Stomach (tissue), 4 donors: Measurements from ENCODE around the gene MGAT5.

ENCODE experiments used
- POLR2A ChIP-seq, 4 donors: fragments of 450-650 bp; IDR thresholded peaks; one replicate each; pipeline ENCODE4 v1.6.1; 2016; ENCODE audit warnings: antibody characterized with exemption in 4 of 4, control low read depth in 2 of 4, mild to moderate bottlenecking in 1 of 4, moderate library complexity in 1 of 4
- POLR2AphosphoS5 ChIP-seq, 3 donors: sonication (generic); formaldehyde crosslinking; IDR thresholded peaks; one replicate each; pipeline ENCODE4 v1.6.1; 2016; ENCODE audit warnings: antibody characterized with exemption in 3 of 3
- TF ChIP-seq, protein P1 (sequence below), 7 experiments: fragments of 450-650 bp in 4 of 7; fragments of 200-600 bp in 3 of 7; sonication (generic) in 3 of 7; IDR thresholded peaks; one replicate each; pipeline ENCODE4 v1.5.1; 2016 to 2019; ENCODE audit warnings: antibody characterized with exemption in 7 of 7, control low read depth in 2 of 7, mild to moderate bottlenecking in 1 of 7

DNA sequence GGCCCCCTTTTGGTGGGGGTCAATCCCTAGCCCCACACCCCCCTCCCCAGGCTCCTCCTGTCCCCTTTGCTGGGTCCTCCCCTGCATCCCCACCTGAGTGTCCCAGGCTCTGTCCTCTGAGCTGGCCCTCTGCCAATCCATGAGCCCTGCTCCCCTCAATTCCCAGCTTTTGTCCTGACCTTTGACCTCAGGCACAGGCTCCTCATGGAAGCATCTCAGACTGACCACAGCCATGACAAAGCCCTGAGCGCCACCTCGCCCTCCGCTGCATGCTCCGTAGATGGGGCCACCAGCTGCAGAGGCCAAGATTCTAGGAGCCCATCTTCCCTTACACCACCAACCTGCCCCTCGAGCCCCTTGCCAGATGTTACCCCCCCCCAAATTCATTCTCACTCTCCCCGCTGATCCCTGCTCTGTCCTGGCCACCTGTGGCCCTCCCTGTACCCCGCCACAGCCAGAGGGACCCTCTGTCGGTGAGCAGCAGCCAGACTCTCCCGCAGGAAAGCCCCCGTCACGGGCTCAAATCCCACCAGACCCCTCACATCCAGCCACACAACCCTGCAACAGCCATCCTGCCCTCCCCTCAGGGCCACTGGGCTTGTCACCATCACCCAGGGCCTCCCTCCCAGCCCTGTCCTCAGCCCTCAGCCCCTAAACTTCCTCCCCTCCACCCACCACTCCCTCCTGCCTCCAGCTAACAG lies 206.0 kb downstream of the MGAT5 start:
- TF ChIP-seq POLR2A (IDR thresholded peaks at IDR 0.05) (no peak), POLR2AphosphoS5 (IDR thresholded peaks at IDR 0.05) (no peak)
- TF ChIP-seq, protein P1, sequence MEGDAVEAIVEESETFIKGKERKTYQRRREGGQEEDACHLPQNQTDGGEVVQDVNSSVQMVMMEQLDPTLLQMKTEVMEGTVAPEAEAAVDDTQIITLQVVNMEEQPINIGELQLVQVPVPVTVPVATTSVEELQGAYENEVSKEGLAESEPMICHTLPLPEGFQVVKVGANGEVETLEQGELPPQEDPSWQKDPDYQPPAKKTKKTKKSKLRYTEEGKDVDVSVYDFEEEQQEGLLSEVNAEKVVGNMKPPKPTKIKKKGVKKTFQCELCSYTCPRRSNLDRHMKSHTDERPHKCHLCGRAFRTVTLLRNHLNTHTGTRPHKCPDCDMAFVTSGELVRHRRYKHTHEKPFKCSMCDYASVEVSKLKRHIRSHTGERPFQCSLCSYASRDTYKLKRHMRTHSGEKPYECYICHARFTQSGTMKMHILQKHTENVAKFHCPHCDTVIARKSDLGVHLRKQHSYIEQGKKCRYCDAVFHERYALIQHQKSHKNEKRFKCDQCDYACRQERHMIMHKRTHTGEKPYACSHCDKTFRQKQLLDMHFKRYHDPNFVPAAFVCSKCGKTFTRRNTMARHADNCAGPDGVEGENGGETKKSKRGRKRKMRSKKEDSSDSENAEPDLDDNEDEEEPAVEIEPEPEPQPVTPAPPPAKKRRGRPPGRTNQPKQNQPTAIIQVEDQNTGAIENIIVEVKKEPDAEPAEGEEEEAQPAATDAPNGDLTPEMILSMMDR (IDR thresholded peaks at IDR 0.05), result no peak
